ENCODE results near the gene AKAP1.

Gene AKAP1

GRCh38 chr17:57044976-57045867 is 39.8 kb upstream of the AKAP1 start:
- TF ChIP-seq MAX (IDR thresholded peaks at IDR 0.05; ENCODE audit: low read depth, low read length) (no peak), CTCF (IDR thresholded peaks at IDR 0.05; ENCODE audit: low read depth, low read length) (no peak), MYC (IDR thresholded peaks at IDR 0.05; ENCODE audit: low read depth, low read length) (no peak), POLR2A (IDR thresholded peaks at IDR 0.05; ENCODE audit: extremely low read depth, insufficient read length) (no peak)
- peak; percentile 18 for DNase-seq (ENCODE audit: low read depth)
- no peak overlapping the region for H3K4me3 ChIP-seq (ENCODE audit: low read depth, low read length)

GRCh38 chr17:57045868-57046704 is 39.0 kb upstream of the AKAP1 start:
- peak; percentile 58 for DNase-seq (ENCODE audit: low read depth)
- H3K4me3 ChIP-seq (ENCODE audit: low read depth, low read length) = no peak overlapping the region
- TF ChIP-seq POLR2A (IDR thresholded peaks at IDR 0.05; ENCODE audit: extremely low read depth, insufficient read length) (no peak), MAX (IDR thresholded peaks at IDR 0.05; ENCODE audit: low read depth, low read length) (no peak), MYC (IDR thresholded peaks at IDR 0.05; ENCODE audit: low read depth, low read length) (no peak), CTCF (IDR thresholded peaks at IDR 0.05; ENCODE audit: low read depth, low read length) (no peak)

- DNase-seq (ENCODE audit: low read depth) = peak; percentile 48
- H3K4me3 ChIP-seq (ENCODE audit: low read depth, low read length) = no peak overlapping the region
- TF ChIP-seq POLR2A (IDR thresholded peaks at IDR 0.05; ENCODE audit: extremely low read depth, insufficient read length) (no peak), MAX (IDR thresholded peaks at IDR 0.05; ENCODE audit: low read depth, low read length) (no peak), CTCF (IDR thresholded peaks at IDR 0.05; ENCODE audit: low read depth, low read length) (no peak), MYC (IDR thresholded peaks at IDR 0.05; ENCODE audit: low read depth, low read length) (no peak)
Observed at GRCh38 chr17:57046749-57047148, 38.3 kb upstream of the AKAP1 start.

- DNase-seq (ENCODE audit: low read depth) = no peak
- H3K4me3 ChIP-seq (ENCODE audit: low read depth, low read length) = no peak overlapping the region
- TF ChIP-seq CTCF (IDR thresholded peaks at IDR 0.05; ENCODE audit: low read depth, low read length) = no peak
- TF ChIP-seq POLR2A (IDR thresholded peaks at IDR 0.05; ENCODE audit: extremely low read depth, insufficient read length) = no peak
- TF ChIP-seq MAX (IDR thresholded peaks at IDR 0.05; ENCODE audit: low read depth, low read length) = no peak
- TF ChIP-seq MYC (IDR thresholded peaks at IDR 0.05; ENCODE audit: low read depth, low read length) = no peak
Observed at GRCh38 chr17:57048096-57048495, 37.0 kb upstream of the AKAP1 start.

- no peak for DNase-seq (ENCODE audit: low read depth)
- TF ChIP-seq MYC (IDR thresholded peaks at IDR 0.05; ENCODE audit: low read depth, low read length) (no peak), CTCF (IDR thresholded peaks at IDR 0.05; ENCODE audit: low read depth, low read length) (no peak), POLR2A (IDR thresholded peaks at IDR 0.05; ENCODE audit: extremely low read depth, insufficient read length) (no peak), MAX (IDR thresholded peaks at IDR 0.05; ENCODE audit: low read depth, low read length) (no peak)
- no peak overlapping the region for H3K4me3 ChIP-seq (ENCODE audit: low read depth, low read length)
Observed at GRCh38 chr17:57050306-57050705, 34.7 kb upstream of the AKAP1 start.

All from NB4 (cell line).